Neural progenitor cell (in vitro differentiated cells): Measurements from ENCODE around the gene DZIP1L.

Source experiments
- EZH2 ChIP-seq: fragments of 200-600 bp; sonication (generic); IDR thresholded peaks from 2 replicates; pipeline ENCODE4 v1.6.1; 2017; ENCODE audit warnings: antibody characterized with exemption, mild to moderate bottlenecking, moderate library complexity
- TF ChIP-seq, protein P1 (sequence below): fragments of 200-600 bp; sonication (generic); IDR thresholded peaks from 2 replicates; pipeline ENCODE4 v1.5.1; 2017; ENCODE audit warnings: antibody characterized with exemption, mild to moderate bottlenecking

DNA sequence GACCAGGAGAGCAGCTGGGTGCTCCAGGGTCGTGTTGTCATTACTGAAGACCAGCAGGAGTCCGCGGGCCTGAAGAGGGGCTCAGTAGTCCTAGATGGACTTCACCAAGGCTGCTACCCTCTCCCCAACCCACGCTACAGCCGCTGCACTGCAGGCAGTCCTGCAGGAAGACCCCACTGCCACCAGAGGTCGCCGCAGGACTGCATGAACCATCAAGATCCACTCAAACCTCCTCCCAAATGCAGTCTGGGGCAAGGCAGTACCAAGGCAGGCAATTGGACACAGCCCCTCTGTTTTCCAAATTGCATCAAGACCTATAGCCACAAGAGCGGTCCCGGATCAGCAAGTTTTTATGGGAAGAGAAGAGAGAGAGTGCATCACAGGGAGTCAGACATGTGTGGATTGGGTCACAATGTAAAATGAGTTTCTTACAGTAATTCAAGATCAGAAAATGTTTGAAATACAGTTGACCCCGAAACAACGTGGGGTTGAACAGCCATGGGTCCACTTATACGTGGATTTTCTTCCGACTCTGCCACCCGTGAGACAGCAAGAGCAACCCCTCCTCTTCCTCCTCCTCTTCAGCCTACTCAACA is 46.7 kb downstream of the DZIP1L start:
- TF ChIP-seq, protein P1, sequence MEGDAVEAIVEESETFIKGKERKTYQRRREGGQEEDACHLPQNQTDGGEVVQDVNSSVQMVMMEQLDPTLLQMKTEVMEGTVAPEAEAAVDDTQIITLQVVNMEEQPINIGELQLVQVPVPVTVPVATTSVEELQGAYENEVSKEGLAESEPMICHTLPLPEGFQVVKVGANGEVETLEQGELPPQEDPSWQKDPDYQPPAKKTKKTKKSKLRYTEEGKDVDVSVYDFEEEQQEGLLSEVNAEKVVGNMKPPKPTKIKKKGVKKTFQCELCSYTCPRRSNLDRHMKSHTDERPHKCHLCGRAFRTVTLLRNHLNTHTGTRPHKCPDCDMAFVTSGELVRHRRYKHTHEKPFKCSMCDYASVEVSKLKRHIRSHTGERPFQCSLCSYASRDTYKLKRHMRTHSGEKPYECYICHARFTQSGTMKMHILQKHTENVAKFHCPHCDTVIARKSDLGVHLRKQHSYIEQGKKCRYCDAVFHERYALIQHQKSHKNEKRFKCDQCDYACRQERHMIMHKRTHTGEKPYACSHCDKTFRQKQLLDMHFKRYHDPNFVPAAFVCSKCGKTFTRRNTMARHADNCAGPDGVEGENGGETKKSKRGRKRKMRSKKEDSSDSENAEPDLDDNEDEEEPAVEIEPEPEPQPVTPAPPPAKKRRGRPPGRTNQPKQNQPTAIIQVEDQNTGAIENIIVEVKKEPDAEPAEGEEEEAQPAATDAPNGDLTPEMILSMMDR: peak; percentile 98
- no peak for TF ChIP-seq EZH2
